CD4-positive, alpha-beta T cell (primary cell): Measurements from ENCODE around the gene ALX1. TPM values are rescaled to one million over a fixed set of nuclear protein-coding genes. Genes with fewer than 3 reads are reported as not detected.

Experiments
- ATAC-seq: fragments of 200-7000 bp; cut with Tn5 transposase; one replicate; pipeline ENCODE4 v1.10.0; 2022; ENCODE audit warnings: mild to moderate bottlenecking; ENCODE audit not compliant: poor library complexity
- CTCF ChIA-PET: fragments of 350-600 bp; sonication (Branson Sonifier 250); formaldehyde crosslinking; loops from one replicate; lab custom pipeline; 2021; ENCODE audit warnings: antibody characterized with exemption, inconsistent platforms; lab: Charles Lee
- POLR2A ChIA-PET: fragments of 350-600 bp; sonication (Branson Sonifier 250); formaldehyde crosslinking; loops from one replicate; lab custom pipeline; 2021; ENCODE audit warnings: antibody characterized with exemption, inconsistent platforms; lab: Charles Lee
- DNase-seq, 14 experiments: peaks; one replicate each; pipeline ENCODE4 v3.0.0-alpha.2; 2013 to 2020; ENCODE audit warnings: mixed read lengths in 2 of 14
- H3K27ac ChIP-seq, 2 donors: one replicate each; pipeline versions ENCODE4 v1.5.1 to v1.7.0; 2013; ENCODE audit warnings: low read length in 2 of 2, low read depth in 1 of 2, mild to moderate bottlenecking in 1 of 2
- H3K27me3 ChIP-seq, 2 experiments: 1 replicate in 1 of 2; 2 replicates in 1 of 2; pipeline versions ENCODE4 v1.6.1 to v1.7.0; 2013; ENCODE audit warnings: low read length in 2 of 2, control low read depth in 1 of 2, mild to moderate bottlenecking in 1 of 2, moderate library complexity in 1 of 2; ENCODE audit not compliant: insufficient read depth in 2 of 2, control insufficient read depth in 1 of 2
- H3K36me3 ChIP-seq: one replicate; pipeline ENCODE4 v1.6.1; 2013; ENCODE audit warnings: low read length, control low read depth; ENCODE audit not compliant: insufficient read depth
- H3K4me1 ChIP-seq: one replicate; pipeline ENCODE4 v1.6.1; 2013; ENCODE audit warnings: low read length, control low read depth; ENCODE audit not compliant: insufficient read depth
- H3K4me3 ChIP-seq: one replicate; pipeline ENCODE4 v1.5.1; 2013; ENCODE audit warnings: mild to moderate bottlenecking, low read length, moderate library complexity
- H3K9me3 ChIP-seq, 2 experiments: 1 replicate in 1 of 2; 2 replicates in 1 of 2; pipeline versions ENCODE4 v1.6.1 to v1.7.0; 2013; ENCODE audit warnings: low read length in 2 of 2, mild to moderate bottlenecking in 2 of 2, control low read depth in 1 of 2, moderate library complexity in 1 of 2; ENCODE audit not compliant: control insufficient read depth in 1 of 2, insufficient read depth in 1 of 2
- H3K27ac Mint-ChIP-seq: one replicate; pipeline ENCODE4 v1.8.0; 2020; ENCODE audit warnings: mixed read lengths
- H3K27me3 Mint-ChIP-seq: one replicate; pipeline ENCODE4 v1.8.0; 2021; ENCODE audit warnings: mixed read lengths
- H3K36me3 Mint-ChIP-seq: one replicate; pipeline ENCODE4 v1.8.0; 2021; ENCODE audit warnings: low read depth, mixed read lengths
- H3K4me1 Mint-ChIP-seq: one replicate; pipeline ENCODE4 v1.8.0; 2021; ENCODE audit warnings: low read depth, mixed read lengths
- H3K4me3 Mint-ChIP-seq: one replicate; pipeline ENCODE4 v1.8.0; 2020; ENCODE audit warnings: mild to moderate bottlenecking, mixed read lengths
- H3K9me3 Mint-ChIP-seq: one replicate; pipeline ENCODE4 v1.8.0; 2020; ENCODE audit warnings: mixed read lengths
- CTCF ChIP-seq: fragments of 200-600 bp; IDR thresholded peaks from one replicate; pipeline ENCODE4 v1.8.0; 2022; ENCODE audit warnings: antibody characterized with exemption, mild to moderate bottlenecking
- intact Hi-C, 2 experiments: fragments of 100-400 bp; cut with DNase I in 1 of 2; cut with micrococcal nuclease in 1 of 2; formaldehyde crosslinking; loops; one replicate each; pipeline versions ENCODE4 v1.15.1 to v1.9.0; 2023 to 2025; cut with DNase I, micrococcal nuclease
- total RNA-seq, 174 experiments: library from RNA in 2 of 174; stranded (reverse) in 2 of 174; gene quantifications; one replicate each; pipeline ENCODE4 v1.2.3 and lab custom pipeline; 2021 to 2026

Gene ALX1
- total RNA-seq, 2 experiments from 2014 or later = not detected

DNA sequence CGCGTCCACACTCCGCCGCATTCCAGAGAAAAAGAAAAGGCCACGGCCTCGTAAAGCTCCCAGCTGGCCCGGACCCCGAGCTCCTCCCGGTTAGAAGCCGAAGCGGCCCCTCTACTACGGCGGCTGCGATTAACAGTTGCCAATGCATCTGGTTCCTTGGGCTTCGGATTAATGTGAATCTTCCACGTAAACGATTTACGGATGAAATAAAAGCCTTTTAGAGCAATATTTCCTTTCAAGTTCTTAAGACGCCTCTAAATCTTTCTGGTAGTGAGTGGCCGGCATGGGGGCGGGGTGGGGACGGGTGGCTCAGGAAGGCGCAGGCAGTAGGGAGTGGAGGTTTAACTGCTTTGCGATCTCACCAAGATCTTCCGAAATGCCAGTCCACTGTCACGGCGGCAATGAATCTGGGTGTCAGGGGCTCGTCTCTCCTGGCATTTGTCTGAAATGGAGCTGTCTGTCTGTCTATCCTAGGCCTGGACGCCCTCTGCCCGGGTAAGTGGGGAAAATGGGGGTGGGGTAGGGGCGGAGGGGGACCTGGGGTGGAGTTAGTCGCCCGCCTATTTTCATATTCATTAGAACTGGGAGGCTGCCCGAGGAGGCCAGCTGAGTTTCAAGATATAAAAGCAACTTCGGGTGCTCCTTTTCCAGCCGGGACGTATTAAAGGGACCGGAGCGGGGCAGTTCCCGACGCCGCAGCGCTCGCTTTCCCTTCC, 413 bp upstream of the ALX1 start:
- no peak overlapping the region for H3K27ac Mint-ChIP-seq
- peaks cover 2% of the 10 kb centered on the region for H3K9me3 Mint-ChIP-seq
- DNase-seq = no peak
- Histone ChIP-seq H3K27me3 (peaks cover 28 to 49% of the 10 kb centered on the region in 2 experiments), H3K9me3 (peaks cover 0 to 31% of the 10 kb centered on the region in 2 experiments), H3K36me3 (no peaks in the 10 kb centered on the region), H3K27ac (no peak overlapping the region), H3K4me3 (no peak overlapping the region), H3K4me1 (peaks cover 3% of the 10 kb centered on the region)
- no peak overlapping the region for H3K4me3 Mint-ChIP-seq
- ATAC-seq = no peak
- no peaks in the 10 kb centered on the region for H3K4me1 Mint-ChIP-seq
- intact Hi-C loops = no loop called here
- CTCF ChIA-PET = no interaction called here
- no peak for TF ChIP-seq CTCF
- peaks cover 75% of the 10 kb centered on the region for H3K27me3 Mint-ChIP-seq
- no peaks in the 10 kb centered on the region for H3K36me3 Mint-ChIP-seq
- POLR2A ChIA-PET = no interaction called here

DNA sequence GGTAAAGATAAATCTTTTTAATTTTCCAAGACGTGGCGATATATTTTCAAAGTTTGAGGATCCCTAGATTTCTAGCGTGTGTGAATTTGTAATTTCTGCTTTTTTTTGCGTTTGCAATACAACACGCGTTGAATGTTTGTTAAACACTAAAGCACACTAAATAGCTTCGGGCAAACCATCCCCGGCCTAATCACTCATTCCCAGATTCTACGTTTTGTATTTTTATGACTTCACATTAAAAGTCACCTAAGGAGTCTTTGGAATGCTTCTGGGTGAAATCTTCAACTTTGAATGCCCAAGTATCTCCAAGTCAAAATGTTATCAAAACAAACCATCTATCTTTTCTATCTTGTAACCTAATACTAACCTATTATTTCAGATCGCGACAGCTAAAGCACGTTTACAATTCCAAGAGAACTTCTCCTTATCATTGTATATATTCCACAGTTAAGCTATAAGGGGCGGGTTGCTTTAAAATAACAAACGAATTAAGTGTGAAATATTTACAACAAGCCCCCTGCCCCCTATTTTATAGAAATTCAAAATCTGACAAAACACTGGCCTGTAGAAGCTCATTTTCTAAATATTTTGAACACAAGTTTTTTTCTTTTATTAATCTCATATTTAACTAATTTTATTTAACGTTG, 1.1 kb downstream of the ALX1 start:
- H3K36me3 Mint-ChIP-seq = no peaks in the 10 kb centered on the region
- peaks cover 3% of the 10 kb centered on the region for H3K4me1 ChIP-seq
- no peak overlapping the region for H3K4me3 Mint-ChIP-seq
- H3K27me3 Mint-ChIP-seq = peaks cover 73% of the 10 kb centered on the region
- peaks cover 28 to 47% of the 10 kb centered on the region in 2 experiments for H3K27me3 ChIP-seq
- H3K4me1 Mint-ChIP-seq = no peaks in the 10 kb centered on the region
- H3K27ac Mint-ChIP-seq = no peak overlapping the region
- peaks cover 2% of the 10 kb centered on the region for H3K9me3 Mint-ChIP-seq
- TF ChIP-seq CTCF = no peak
- no peaks in the 10 kb centered on the region for H3K36me3 ChIP-seq
- intact Hi-C loops = no loop called here
- no peak overlapping the region for H3K4me3 ChIP-seq
- no peak for ATAC-seq
- no peak for DNase-seq
- no peak overlapping the region for H3K27ac ChIP-seq
- CTCF ChIA-PET = no interaction called here
- POLR2A ChIA-PET = no interaction called here
- H3K9me3 ChIP-seq = peaks cover 0 to 31% of the 10 kb centered on the region in 2 experiments

- H3K27ac Mint-ChIP-seq = no peak overlapping the region
- no peaks in the 10 kb centered on the region for H3K36me3 ChIP-seq
- H3K27me3 ChIP-seq = peaks cover 28 to 46% of the 10 kb centered on the region in 2 experiments
- no peaks in the 10 kb centered on the region for H3K36me3 Mint-ChIP-seq
- H3K4me3 ChIP-seq = no peak overlapping the region
- H3K27me3 Mint-ChIP-seq = peaks cover 66% of the 10 kb centered on the region
- ATAC-seq = no peak
- CTCF ChIA-PET = no interaction called here
- H3K4me3 Mint-ChIP-seq = no peak overlapping the region
- H3K27ac ChIP-seq = no peak overlapping the region
- H3K9me3 Mint-ChIP-seq = no peaks in the 10 kb centered on the region
- DNase-seq = no peak
- intact Hi-C loops = no loop called here
- no peak for TF ChIP-seq CTCF
- no peaks in the 10 kb centered on the region for H3K4me1 Mint-ChIP-seq
- H3K9me3 ChIP-seq = peaks cover 0 to 31% of the 10 kb centered on the region in 2 experiments
- H3K4me1 ChIP-seq = peaks cover 3% of the 10 kb centered on the region
- POLR2A ChIA-PET = no interaction called here
Measured at GRCh38 chr12:85281636-85282312, 1.8 kb downstream of the ALX1 start.
